Uterus (tissue), 2 donors: Measurements from ENCODE around the gene SPEG.

Source experiments
- POLR2A ChIP-seq, 2 donors: fragments of 450-650 bp; IDR thresholded peaks; one replicate each; pipeline ENCODE4 v1.6.1; 2016; ENCODE audit warnings: antibody characterized with exemption in 2 of 2, mild to moderate bottlenecking in 1 of 2, moderate library complexity in 1 of 2
- TF ChIP-seq, protein P1 (sequence below), 4 experiments: fragments of 200-600 bp in 2 of 4; fragments of 450-650 bp in 2 of 4; sonication (generic) in 2 of 4; IDR thresholded peaks; one replicate each; pipeline ENCODE4 v1.5.1; 2016 to 2019; ENCODE audit warnings: antibody characterized with exemption in 4 of 4, mild to moderate bottlenecking in 2 of 4, moderate library complexity in 1 of 4

DNA sequence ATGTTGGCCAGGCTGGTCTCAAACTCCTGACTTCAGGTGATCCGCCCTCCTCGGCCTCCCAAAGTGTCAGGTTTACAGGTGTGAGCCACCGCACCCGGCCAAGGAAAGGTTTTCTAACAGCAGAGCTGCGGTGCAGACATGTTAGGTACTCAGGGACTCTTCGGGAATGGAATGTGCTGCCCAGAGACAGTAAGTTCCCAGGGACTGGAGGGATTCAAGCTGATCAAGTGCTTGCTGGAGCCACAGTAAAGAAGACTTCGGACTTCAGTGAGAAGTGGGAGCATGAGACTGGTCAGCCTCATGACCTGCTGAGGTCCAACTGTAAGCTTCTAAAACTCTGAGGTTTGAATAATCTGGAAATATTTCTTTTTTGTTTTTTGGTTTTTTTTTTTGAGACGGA is 24.3 kb upstream of the SPEG start:
- TF ChIP-seq, protein P1, sequence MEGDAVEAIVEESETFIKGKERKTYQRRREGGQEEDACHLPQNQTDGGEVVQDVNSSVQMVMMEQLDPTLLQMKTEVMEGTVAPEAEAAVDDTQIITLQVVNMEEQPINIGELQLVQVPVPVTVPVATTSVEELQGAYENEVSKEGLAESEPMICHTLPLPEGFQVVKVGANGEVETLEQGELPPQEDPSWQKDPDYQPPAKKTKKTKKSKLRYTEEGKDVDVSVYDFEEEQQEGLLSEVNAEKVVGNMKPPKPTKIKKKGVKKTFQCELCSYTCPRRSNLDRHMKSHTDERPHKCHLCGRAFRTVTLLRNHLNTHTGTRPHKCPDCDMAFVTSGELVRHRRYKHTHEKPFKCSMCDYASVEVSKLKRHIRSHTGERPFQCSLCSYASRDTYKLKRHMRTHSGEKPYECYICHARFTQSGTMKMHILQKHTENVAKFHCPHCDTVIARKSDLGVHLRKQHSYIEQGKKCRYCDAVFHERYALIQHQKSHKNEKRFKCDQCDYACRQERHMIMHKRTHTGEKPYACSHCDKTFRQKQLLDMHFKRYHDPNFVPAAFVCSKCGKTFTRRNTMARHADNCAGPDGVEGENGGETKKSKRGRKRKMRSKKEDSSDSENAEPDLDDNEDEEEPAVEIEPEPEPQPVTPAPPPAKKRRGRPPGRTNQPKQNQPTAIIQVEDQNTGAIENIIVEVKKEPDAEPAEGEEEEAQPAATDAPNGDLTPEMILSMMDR (IDR thresholded peaks at IDR 0.05) = no peak
- no peak for TF ChIP-seq POLR2A (IDR thresholded peaks at IDR 0.05)
